ENCODE results near the gene SMG6. TPM values are rescaled to one million over a fixed set of nuclear protein-coding genes. Genes with fewer than 3 reads are reported as not detected.
A peak's percentile ranks its signal among the peaks of the same experiment; 100 is the strongest.
"Not testable (repeated sequence)": the region's sequence is repeated elsewhere in the genome, so short reads cannot be mapped to it uniquely, and the experiment has no call there.

SMG6 gene
- total RNA-seq, 2 donors from 2014 or later: 48.3 to 51.6 TPM

DNA sequence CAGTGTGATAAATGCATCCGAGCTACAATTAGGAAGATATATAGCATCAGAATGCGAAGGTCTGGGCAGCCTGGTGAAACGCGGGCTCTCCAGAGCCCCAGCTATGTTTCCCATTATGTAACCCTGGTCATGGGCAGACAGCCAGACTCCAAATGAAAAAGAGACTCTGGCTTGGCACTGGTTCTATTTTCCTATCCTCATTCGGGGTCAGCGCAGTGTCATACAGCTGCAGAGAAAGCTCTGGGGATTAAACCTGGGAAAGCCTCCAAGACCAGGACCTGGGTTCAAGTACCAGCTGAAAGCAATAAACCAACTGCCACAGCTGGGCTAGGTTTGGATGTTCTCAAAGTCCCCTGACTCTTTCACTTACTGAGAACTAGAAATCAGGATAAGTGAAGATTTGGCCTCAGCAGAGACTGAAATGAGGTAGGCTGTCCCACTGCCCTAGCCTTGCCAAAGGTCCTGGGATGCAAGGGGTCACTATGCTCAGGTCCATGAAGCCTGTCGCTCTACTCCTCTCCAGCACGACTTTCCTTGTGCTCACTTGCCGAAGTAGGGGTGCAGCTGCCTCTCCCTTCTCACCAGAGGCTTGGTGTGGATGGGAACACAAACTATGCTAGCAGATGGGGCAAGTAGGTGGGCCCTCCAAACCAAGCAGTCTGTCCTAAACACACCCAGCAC lies 123.8 kb downstream of the SMG6 start:
- H3K36me3 Mint-ChIP-seq (ENCODE audit: low read depth): peaks cover 15% of the 10 kb centered on the region
- peaks cover 12% of the 10 kb centered on the region for H3K4me1 Mint-ChIP-seq
- no peak for ATAC-seq

DNA sequence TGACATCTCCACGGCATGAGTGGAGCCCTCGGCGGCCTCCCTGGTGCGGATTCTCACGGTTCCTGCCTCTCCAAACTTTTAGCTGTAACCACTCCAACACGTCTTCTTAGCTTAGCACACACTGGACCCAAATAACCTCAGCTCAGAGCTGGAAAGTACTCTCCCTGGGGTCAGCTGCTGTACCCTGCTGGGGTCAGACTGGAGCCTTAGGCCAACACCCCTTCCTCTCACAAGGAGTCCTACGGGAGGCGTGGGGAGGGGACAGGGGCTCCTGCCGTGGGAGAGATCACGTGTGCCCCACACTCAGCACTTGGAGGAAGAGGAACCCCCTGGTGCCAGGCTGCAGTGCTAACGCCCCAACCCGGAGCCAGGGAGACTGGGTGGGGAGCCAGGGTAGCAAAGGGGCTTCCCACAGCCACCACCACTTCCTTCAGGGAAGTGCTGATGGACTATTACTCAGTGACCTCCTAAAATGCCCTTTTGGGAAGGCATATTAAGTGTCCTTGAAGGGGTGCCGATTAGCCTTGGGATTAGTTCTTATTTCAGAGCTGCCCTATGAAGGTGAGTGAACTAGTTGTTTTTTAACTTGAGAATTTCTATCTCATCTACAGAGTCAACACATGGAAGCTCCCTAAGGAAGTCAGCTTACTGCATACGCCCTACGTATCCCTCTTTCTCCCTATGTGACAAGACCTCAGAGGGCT lies 124.6 kb downstream of the SMG6 start:
- H3K9me3 ChIP-seq (ENCODE audit: control insufficient read depth, low read length, poor library complexity, severe bottlenecking): no peaks in the 10 kb centered on the region
- no peak overlapping the region for H3K27ac Mint-ChIP-seq
- no peaks in the 10 kb centered on the region for H3K27me3 Mint-ChIP-seq
- ATAC-seq (no peak), DNase-seq (no peak)
- H3K36me3 Mint-ChIP-seq (ENCODE audit: low read depth): peaks cover 15% of the 10 kb centered on the region
- peaks cover 12% of the 10 kb centered on the region for H3K4me1 Mint-ChIP-seq
- H3K4me3 Mint-ChIP-seq: no peak overlapping the region

More for the DNA sequence above, 123.8 kb downstream of the SMG6 start:
- H3K4me3 Mint-ChIP-seq: no peak overlapping the region
- no peaks in the 10 kb centered on the region for H3K9me3 ChIP-seq (ENCODE audit: control insufficient read depth, low read length, poor library complexity, severe bottlenecking)
- DNase-seq: no peak
- no peaks in the 10 kb centered on the region for H3K27me3 Mint-ChIP-seq
- peak overlapping the region; percentile 11 for H3K27ac Mint-ChIP-seq

DNA sequence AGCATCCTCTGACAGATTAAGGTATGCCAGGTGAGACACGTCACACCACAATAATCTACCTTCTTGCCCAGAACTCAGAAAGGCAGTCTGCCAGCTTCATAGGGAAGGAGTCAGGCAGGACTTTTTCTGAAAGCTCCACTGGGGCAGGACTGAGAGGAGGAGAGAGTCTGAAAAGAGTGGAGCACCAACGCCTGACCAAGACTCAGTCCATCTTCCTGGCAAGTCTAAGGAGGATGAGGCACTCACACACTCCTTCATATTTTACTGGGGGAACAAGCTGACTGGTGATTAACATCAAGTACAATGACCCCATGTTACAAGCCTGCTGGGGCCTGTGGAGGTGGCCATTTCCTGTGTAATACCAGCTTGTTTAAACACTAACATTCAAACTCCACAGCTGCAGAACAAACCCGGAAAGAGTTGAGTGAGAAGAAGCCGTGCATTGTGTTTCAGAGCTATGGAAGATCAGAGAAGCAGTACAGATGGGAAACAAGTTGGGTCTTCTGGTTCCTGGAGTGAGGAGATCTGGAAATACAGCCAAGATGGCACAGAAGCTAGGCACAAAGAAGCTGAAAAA lies 126.3 kb downstream of the SMG6 start:
- DNase-seq (no peak), ATAC-seq (no peak)
- peaks cover 7% of the 10 kb centered on the region for H3K36me3 Mint-ChIP-seq (ENCODE audit: low read depth)
- H3K27me3 Mint-ChIP-seq: no peaks in the 10 kb centered on the region
- no peaks in the 10 kb centered on the region for H3K9me3 ChIP-seq (ENCODE audit: control insufficient read depth, low read length, poor library complexity, severe bottlenecking)
- no peak overlapping the region for H3K4me3 Mint-ChIP-seq
- H3K27ac Mint-ChIP-seq: peak overlapping the region; percentile 45
- peaks cover 10% of the 10 kb centered on the region for H3K4me1 Mint-ChIP-seq

DNA sequence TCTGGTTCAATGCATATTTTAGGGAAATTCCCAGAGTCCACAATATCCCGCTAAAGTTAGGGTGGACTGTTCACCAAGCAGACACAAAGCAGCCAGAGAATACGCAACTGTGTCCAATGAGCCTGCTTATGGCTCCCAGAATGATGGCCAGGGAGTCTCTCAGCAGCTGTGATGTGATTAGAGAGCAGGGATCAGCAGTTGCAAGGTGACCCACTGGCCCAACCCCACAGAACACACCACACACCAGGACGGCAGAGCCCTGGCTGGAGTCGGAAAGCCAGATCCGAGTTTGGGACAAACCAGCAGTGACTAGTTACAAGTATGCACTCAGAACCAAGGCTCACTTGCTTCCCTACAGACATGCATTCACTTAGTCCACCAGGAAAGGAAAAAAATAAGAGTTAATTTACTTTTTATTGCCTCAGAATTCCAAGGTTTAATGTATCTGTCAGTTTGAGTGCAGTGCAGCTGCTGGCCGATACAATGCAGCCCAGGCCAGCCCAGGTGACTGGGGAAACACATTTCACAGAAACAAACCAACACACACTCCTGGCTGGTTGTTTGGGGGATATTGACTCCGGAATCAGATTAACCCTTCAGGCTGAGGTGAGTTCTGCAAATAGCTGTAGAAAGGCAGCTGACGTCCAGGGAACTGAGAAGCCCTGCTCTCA lies 127.0 kb downstream of the SMG6 start:
- DNase-seq: no peak
- Mint-ChIP-seq H3K4me1 (peaks cover 10% of the 10 kb centered on the region), H3K27ac (no peak overlapping the region), H3K4me3 (no peak overlapping the region), H3K36me3 (ENCODE audit: low read depth) (peaks cover 7% of the 10 kb centered on the region), H3K27me3 (no peaks in the 10 kb centered on the region)
- ATAC-seq: no peak
- H3K9me3 ChIP-seq (ENCODE audit: control insufficient read depth, low read length, poor library complexity, severe bottlenecking): no peaks in the 10 kb centered on the region

DNA sequence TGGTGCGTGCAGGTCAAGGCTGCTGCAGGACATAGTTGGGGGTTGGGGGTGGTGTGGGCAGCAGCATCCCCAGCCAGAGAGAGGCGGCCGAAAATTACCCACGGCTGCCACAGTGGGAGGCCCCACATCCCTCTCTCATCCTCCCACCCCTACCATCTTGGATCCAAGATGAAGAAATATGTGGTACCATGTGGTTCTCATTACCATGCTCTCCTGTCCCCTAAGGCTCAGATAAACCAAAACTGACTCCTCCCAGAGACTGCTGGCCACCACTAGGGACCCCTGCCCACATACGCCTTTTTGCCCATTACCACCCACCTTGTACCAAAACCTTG lies 128.3 kb downstream of the SMG6 start:
- no peak for ATAC-seq
- Mint-ChIP-seq H3K36me3 (ENCODE audit: low read depth) (peaks cover 2% of the 10 kb centered on the region), H3K4me3 (no peak overlapping the region)

DNA sequence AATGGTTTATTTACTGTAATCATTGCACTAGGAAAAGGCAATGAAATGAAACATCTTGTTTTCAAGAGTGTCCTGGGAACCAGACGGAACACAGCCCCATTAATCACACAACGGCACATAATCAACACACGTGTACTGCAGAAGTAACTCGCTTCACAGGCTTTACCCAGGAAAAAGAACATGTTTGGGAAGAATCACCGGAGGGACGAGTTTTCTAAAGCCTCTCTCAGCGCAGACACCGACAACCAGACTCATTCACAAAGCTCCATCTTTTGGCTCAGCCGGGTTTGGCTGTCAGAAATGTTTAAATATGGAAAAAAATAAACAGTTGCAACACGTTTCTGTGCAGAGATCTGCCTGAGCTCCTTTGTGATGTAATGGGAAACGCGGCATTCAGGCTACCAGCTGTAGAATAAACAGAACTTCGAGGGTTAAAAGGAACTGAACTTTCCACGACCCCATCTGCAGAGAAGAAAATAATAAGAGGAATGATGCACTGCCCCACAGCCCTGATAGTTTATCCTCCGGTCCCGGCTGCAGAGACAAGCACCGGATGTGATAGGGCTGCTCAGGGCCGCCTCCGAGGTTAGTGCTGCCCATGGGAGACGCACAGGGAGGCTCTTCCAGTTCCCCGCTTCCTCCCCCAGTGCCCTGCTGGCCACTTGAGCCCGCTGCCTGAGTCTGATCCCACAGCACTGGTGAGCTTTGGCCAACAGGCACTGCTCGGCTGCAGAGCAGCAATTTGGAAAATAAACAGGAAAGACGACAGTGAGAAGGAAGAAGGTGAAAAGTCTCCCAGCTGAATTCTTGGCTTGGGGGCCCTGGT lies 128.9 kb downstream of the SMG6 start:
- Mint-ChIP-seq H3K27me3 (no peaks in the 10 kb centered on the region), H3K4me3 (no peak overlapping the region), H3K4me1 (peaks cover 6% of the 10 kb centered on the region), H3K36me3 (ENCODE audit: low read depth) (peaks cover 2% of the 10 kb centered on the region), H3K27ac (peak overlapping the region; percentile 53)
- ATAC-seq (no peak), DNase-seq (no peak)
- H3K9me3 ChIP-seq (ENCODE audit: control insufficient read depth, low read length, poor library complexity, severe bottlenecking): no peaks in the 10 kb centered on the region

More for the DNA sequence above, 128.3 kb downstream of the SMG6 start:
- no peaks in the 10 kb centered on the region for H3K27me3 Mint-ChIP-seq
- H3K9me3 ChIP-seq (ENCODE audit: control insufficient read depth, low read length, poor library complexity, severe bottlenecking): no peaks in the 10 kb centered on the region
- H3K27ac Mint-ChIP-seq: peak overlapping the region; percentile 2
- H3K4me1 Mint-ChIP-seq: peaks cover 7% of the 10 kb centered on the region
- no peak for DNase-seq

DNA sequence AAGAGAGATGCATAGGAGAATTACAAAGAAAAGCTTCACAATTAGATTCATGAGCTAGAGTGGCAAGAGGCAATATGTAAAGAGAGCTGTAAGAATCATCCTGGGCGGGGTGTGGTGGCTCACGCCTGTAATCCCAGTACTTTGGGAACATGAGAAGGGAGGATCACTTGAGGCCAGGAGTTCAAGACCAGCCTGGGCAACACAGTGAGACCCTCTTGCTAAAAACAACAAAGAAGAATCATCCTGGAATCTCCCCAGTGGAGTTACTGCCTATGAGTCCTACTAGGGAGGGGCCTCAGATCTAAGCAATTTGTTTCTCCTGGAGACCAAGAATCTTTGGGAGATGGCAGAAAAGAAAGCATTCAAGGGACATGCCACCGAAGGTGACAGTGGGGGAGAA lies 129.6 kb downstream of the SMG6 start:
- ATAC-seq: no peak
- no peaks in the 10 kb centered on the region for H3K9me3 ChIP-seq (ENCODE audit: control insufficient read depth, low read length, poor library complexity, severe bottlenecking)
- Mint-ChIP-seq H3K4me3 (no peak overlapping the region), H3K4me1 (peaks cover 10% of the 10 kb centered on the region), H3K36me3 (ENCODE audit: low read depth) (peaks cover 6% of the 10 kb centered on the region), H3K27me3 (no peaks in the 10 kb centered on the region), H3K27ac (peak overlapping the region; percentile 53)
- DNase-seq: no peak

DNA sequence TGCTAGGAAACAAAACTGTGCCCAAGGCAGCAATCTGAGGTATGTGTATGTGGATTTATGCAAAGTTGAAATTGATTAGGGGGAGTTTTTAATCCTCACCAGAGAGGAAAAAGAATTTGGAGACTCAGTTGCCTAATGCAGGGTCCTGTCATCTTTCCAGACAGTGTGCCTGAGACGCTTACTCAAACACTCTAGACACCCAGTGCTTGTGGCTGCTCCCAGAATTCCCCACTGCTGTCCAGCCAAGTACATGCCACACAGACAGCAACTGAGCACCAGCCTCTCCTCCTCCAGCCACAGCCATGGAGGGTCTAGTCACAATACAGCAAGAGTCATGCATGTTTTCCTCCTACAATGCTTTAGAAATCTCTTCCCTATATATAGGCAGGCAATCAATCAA lies 130.6 kb downstream of the SMG6 start:
- ATAC-seq (no peak), DNase-seq (no peak)
- no peak overlapping the region for H3K4me3 Mint-ChIP-seq
- peaks cover 6% of the 10 kb centered on the region for H3K36me3 Mint-ChIP-seq (ENCODE audit: low read depth)
- no peak overlapping the region for H3K27ac Mint-ChIP-seq
- no peaks in the 10 kb centered on the region for H3K27me3 Mint-ChIP-seq
- peaks cover 9% of the 10 kb centered on the region for H3K4me1 Mint-ChIP-seq
- no peaks in the 10 kb centered on the region for H3K9me3 ChIP-seq (ENCODE audit: control insufficient read depth, low read length, poor library complexity, severe bottlenecking)

DNA sequence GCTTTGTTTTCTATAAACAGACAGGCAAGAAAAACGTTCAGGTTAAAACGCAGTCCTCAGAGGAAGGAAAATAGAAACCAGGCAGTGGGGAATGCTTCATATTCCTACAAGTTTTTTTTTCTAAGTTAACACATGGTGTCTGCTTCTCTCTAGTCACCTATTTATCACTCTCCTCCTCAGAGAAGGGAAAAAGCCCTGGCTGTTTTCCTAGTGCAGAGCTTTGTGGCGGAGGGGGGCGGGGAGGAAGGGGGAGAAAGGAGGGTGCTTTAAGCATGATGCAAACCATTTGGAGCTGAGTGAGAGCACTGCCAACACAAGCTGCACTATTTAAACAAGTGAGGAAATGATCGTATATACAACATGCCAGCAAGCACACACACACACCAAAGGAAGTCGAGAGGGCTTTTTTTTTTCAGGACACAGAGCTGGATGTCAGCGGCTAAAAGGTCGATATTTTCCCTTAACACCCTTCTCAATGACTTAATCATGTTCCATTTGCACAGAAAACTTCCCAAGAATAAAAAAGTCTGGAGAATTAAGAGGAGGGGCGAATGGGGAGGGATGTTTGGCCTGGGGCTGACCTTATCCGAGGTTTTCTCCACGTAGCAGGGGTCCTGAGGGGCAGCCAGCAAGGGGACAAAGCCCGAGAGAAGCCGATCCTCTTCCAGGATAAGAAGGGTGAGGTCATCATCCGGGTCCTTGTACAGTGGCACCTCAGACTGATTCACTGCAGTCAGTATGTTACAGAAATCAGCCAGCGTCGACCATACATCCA lies 131.3 kb downstream of the SMG6 start:
- Mint-ChIP-seq H3K4me3 (no peak overlapping the region), H3K27me3 (no peaks in the 10 kb centered on the region), H3K4me1 (peaks cover 9% of the 10 kb centered on the region), H3K36me3 (ENCODE audit: low read depth) (peaks cover 6% of the 10 kb centered on the region), H3K27ac (no peak overlapping the region)
- DNase-seq (no peak), ATAC-seq (no peak)
- no peaks in the 10 kb centered on the region for H3K9me3 ChIP-seq (ENCODE audit: control insufficient read depth, low read length, poor library complexity, severe bottlenecking)

DNA sequence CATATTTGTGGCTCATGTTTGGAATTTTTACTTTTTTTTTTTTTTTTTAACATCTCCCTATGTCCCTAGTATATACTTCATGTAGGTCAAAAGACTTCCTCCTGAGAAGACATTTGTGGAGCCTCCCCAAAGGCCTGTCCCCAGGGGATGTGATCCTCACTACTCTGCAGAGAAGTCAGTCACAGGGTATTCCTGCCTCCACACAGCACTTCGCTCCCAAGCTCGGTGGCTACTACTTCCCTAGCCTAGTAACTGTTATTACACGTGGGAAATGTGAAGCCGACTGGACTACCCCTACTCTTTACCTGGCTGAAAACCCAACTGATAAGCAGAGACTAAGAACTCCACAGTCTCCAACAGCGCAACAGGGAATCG lies 131.9 kb downstream of the SMG6 start:
- H3K9me3 ChIP-seq (ENCODE audit: control insufficient read depth, low read length, poor library complexity, severe bottlenecking): no peaks in the 10 kb centered on the region
- Mint-ChIP-seq H3K27me3 (no peaks in the 10 kb centered on the region), H3K4me1 (peaks cover 9% of the 10 kb centered on the region), H3K4me3 (no peak overlapping the region), H3K27ac (no peak overlapping the region), H3K36me3 (ENCODE audit: low read depth) (peaks cover 9% of the 10 kb centered on the region)
- DNase-seq (no peak), ATAC-seq (no peak)

DNA sequence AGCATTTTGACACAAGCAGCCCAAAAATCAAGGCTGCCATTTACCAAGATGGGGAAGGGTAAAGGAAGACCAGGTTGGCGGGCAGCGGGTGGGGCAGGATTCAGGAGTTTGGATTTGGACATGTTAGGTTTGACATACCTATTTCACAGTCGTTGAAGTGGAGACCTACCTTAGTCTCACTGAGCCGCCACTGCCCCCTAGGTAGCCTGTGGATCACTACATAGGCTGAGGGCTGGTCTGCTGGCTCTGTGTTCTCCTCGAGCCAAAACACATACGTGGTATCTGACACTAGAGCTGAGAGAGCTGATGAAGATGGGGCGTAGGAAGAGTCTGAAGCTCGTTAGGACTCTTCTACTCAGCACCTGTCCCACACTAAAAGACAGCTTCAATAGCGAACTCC lies 133.6 kb downstream of the SMG6 start:
- H3K36me3 Mint-ChIP-seq (ENCODE audit: low read depth): peaks cover 9% of the 10 kb centered on the region
- no peak overlapping the region for H3K27ac Mint-ChIP-seq
- peaks cover 9% of the 10 kb centered on the region for H3K4me1 Mint-ChIP-seq
- H3K27me3 Mint-ChIP-seq: no peaks in the 10 kb centered on the region
- no peak overlapping the region for H3K4me3 Mint-ChIP-seq
- no peaks in the 10 kb centered on the region for H3K9me3 ChIP-seq (ENCODE audit: control insufficient read depth, low read length, poor library complexity, severe bottlenecking)
- DNase-seq: no peak
- peak; percentile 49 for ATAC-seq

DNA sequence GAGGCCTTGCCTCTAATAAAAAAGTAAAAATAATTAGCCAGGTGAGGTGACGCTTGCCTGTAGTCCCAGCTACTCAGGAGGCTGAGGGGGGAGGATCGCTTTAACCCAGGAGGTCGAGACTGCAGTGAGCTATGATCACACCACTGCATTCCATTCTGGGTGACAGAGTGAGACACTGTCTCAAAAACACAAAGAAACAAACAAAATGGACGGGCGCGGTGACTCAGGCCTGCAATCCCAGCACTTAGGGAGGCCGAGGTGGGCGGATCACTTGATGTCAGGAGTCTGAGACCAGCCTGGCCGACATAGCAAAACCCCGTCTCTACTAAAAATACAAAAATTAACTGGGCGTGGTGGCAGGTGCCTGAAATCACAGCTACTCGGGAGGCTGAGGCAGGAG lies 137.9 kb downstream of the SMG6 start:
- H3K27me3 Mint-ChIP-seq; ATAC-seq; DNase-seq; H3K9me3 ChIP-seq (ENCODE audit: control insufficient read depth, low read length, poor library complexity, severe bottlenecking); H3K4me1 Mint-ChIP-seq; H3K36me3 Mint-ChIP-seq (ENCODE audit: low read depth); H3K4me3 Mint-ChIP-seq; H3K27ac Mint-ChIP-seq: not testable (repeated sequence)

All from T-helper 17 cell (primary cell).